BJ (cell line): Measurements from ENCODE around the gene CCDC57. TPM values are rescaled to one million over a fixed set of nuclear protein-coding genes. Genes with fewer than 3 reads are reported as not detected.

Source experiments
- CTCF ChIA-PET: fragments of 350-600 bp; formaldehyde crosslinking; extraction: SDS; loops from one replicate; lab custom pipeline; 2021; ENCODE audit warnings: antibody characterized with exemption, inconsistent platforms; lab: Yijun Ruan, JAX
- POLR2A ChIA-PET: fragments of 300-600 bp; sonication (Branson Sonifier 250); formaldehyde crosslinking; extraction: SDS; loops from one replicate; lab custom pipeline; 2021; ENCODE audit warnings: antibody characterized with exemption; lab: Charles Lee
- DNase-seq: peaks from one replicate; pipeline ENCODE4 v3.0.0-alpha.2; 2011; ENCODE audit warnings: low read depth
- H3K27me3 ChIP-seq: 2 replicates; pipeline ENCODE4 v1.6.0; 2011; ENCODE audit warnings: low read length; ENCODE audit not compliant: control insufficient read depth, insufficient read depth
- H3K36me3 ChIP-seq: 2 replicates; pipeline ENCODE4 v1.5.1; 2011; ENCODE audit warnings: low read length; ENCODE audit not compliant: control insufficient read depth, insufficient read depth
- H3K4me3 ChIP-seq: 2 replicates; pipeline ENCODE4 v1.5.1; 2011; ENCODE audit warnings: low read depth, mild to moderate bottlenecking, control low read depth, low read length
- CTCF ChIP-seq: IDR thresholded peaks from 2 replicates; pipeline ENCODE4 v1.5.1; 2011; ENCODE audit warnings: low read depth, mild to moderate bottlenecking, control low read depth, inconsistent platforms, low read length, moderate library complexity; ENCODE audit not compliant: insufficient read depth
- polyA plus RNA-seq: library from polyadenylated mRNA; depleted of rRNA; stranded (reverse); fragments of >200 nt; gene quantifications from 2 replicates; pipeline ENCODE4 v1.2.3, GENCODE V29; 2011

The CCDC57 gene
- polyA plus RNA-seq, 1 experiment = 15.4 TPM

- ChIA-PET POLR2A (no interaction called here), CTCF (interaction anchor here (1.3 kb wide), 1 partner anchor 140 kb away, joined by 4 read pairs; no protein-coding TSS in a partner anchor)
These were observed 42.2 kb downstream of the CCDC57 start for GRCh38 chr17:82170412-82170961.

GRCh38 chr17:82168568-82168967 is 44.1 kb downstream of the CCDC57 start:
- peaks cover 8% of the 10 kb centered on the region for H3K36me3 ChIP-seq
- POLR2A ChIA-PET = no interaction called here
- H3K4me3 ChIP-seq = no peak overlapping the region
- H3K27me3 ChIP-seq = no peaks in the 10 kb centered on the region
- CTCF ChIA-PET = interaction anchor here (0.7 to 1.0 kb wide), 3 partner anchors 13 to 138 kb away, joined by 3 read pairs; no protein-coding TSS in a partner anchor
- DNase-seq = no peak
- TF ChIP-seq CTCF = no peak

More at GRCh38 chr17:82170412-82170961, 42.2 kb downstream of the CCDC57 start:
- Histone ChIP-seq H3K27me3 (no peaks in the 10 kb centered on the region), H3K36me3 (peaks cover 9% of the 10 kb centered on the region), H3K4me3 (no peak overlapping the region)
- no peak for DNase-seq
- TF ChIP-seq CTCF = no peak

- ChIA-PET POLR2A (no interaction called here), CTCF (no interaction called here)
- Histone ChIP-seq H3K4me3 (no peak overlapping the region), H3K27me3 (no peaks in the 10 kb centered on the region), H3K36me3 (peaks cover 13% of the 10 kb centered on the region)
- no peak for TF ChIP-seq CTCF
- no peak for DNase-seq
These were observed 45.6 kb downstream of the CCDC57 start for GRCh38 chr17:82167028-82167427.

- POLR2A ChIA-PET = no interaction called here
- no peak for DNase-seq
- H3K4me3 ChIP-seq = no peak overlapping the region
- TF ChIP-seq CTCF = no peak
- CTCF ChIA-PET = interaction anchor here (1.2 kb wide), 1 partner anchor 134 kb away, joined by 5 read pairs; no protein-coding TSS in a partner anchor
- H3K36me3 ChIP-seq = peaks cover 13% of the 10 kb centered on the region
- H3K27me3 ChIP-seq = no peaks in the 10 kb centered on the region
These were observed 47.8 kb downstream of the CCDC57 start for GRCh38 chr17:82164853-82165252.

- no peak for TF ChIP-seq CTCF
- no peak for DNase-seq
- Histone ChIP-seq H3K4me3 (no peak overlapping the region), H3K36me3 (peaks cover 26% of the 10 kb centered on the region), H3K27me3 (no peaks in the 10 kb centered on the region)
- CTCF ChIA-PET = interaction anchor here (1.0 to 1.5 kb wide), 2 partner anchors 9 to 131 kb away, joined by 3 to 13 read pairs; partner anchors contain the start of gene RAC3
- POLR2A ChIA-PET = no interaction called here
These were observed 51.4 kb downstream of the CCDC57 start for GRCh38 chr17:82161216-82161615.
